SK-N-SH (cell line): ENCODE results near the gene JPH3. TPM values are rescaled to one million over a fixed set of nuclear protein-coding genes. Genes with fewer than 3 reads are reported as not detected.

Experiments
- CTCF ChIA-PET: fragments of 300-600, 350-600 bp; formaldehyde crosslinking; extraction: SDS; loops from one replicate; lab custom pipeline; 2021; lab: Yijun Ruan, JAX
- POLR2A ChIA-PET: fragments of 350-600 bp; sonication (Branson Sonifier 250); formaldehyde crosslinking; extraction: SDS; loops from one replicate; lab custom pipeline; 2020; ENCODE audit warnings: antibody characterized with exemption, inconsistent platforms; lab: Yijun Ruan, JAX
- DNase-seq: peaks from one replicate; pipeline ENCODE4 v3.0.0; 2012
- H2AFZ ChIP-seq: fragments of 200-600 bp; sonication (generic); 2 replicates; pipeline ENCODE4 v1.8.1; 2016; ENCODE audit warnings: antibody characterized with exemption, mild to moderate bottlenecking, low read depth
- H3F3A ChIP-seq: fragments of 200-600 bp; sonication (generic); replicated peaks from 2 replicates; pipeline ENCODE3; 2016; ENCODE audit warnings: antibody characterized with exemption, mild to moderate bottlenecking; ENCODE audit not compliant: insufficient read depth
- H3K27ac ChIP-seq, 2 experiments: fragments of 200-500 bp in 1 of 2; fragments of 200-600 bp in 1 of 2; sonication (Bioruptor generic) in 1 of 2; sonication (generic), shearing (Covaris generic) in 1 of 2; 2 replicates each; pipeline versions ENCODE4 v1.5.1 to v1.6.1; 2014 to 2016; ENCODE audit warnings: low read depth in 2 of 2, inconsistent platforms in 1 of 2, low read length in 1 of 2, mild to moderate bottlenecking in 1 of 2, mixed read lengths in 1 of 2
- H3K27me3 ChIP-seq: fragments of 200-600 bp; sonication (generic), shearing (Covaris generic); 2 replicates; pipeline ENCODE4 v1.6.1; 2016; ENCODE audit warnings: mixed run types; ENCODE audit not compliant: insufficient read depth
- H3K36me3 ChIP-seq, 2 experiments: fragments of 200-500 bp in 1 of 2; fragments of 200-600 bp in 1 of 2; sonication (Bioruptor generic) in 1 of 2; sonication (generic) in 1 of 2; replicated peaks in 1 of 2; 2 replicates each; pipeline versions ENCODE3 to v1.5.1; 2014 to 2016; ENCODE audit warnings: low read length in 1 of 2, mild to moderate bottlenecking in 1 of 2; ENCODE audit not compliant: insufficient read depth in 2 of 2, control insufficient read depth in 1 of 2
- H3K4me1 ChIP-seq, 2 experiments: fragments of 200-500 bp in 1 of 2; fragments of 200-600 bp in 1 of 2; sonication (Bioruptor generic) in 1 of 2; sonication (generic), shearing (Covaris generic) in 1 of 2; 2 replicates each; pipeline versions ENCODE4 v1.5.1 to v1.6.1; 2014 to 2016; ENCODE audit warnings: low read depth in 1 of 2, low read length in 1 of 2, mixed run types in 1 of 2; ENCODE audit not compliant: insufficient read depth in 2 of 2, control insufficient read depth in 1 of 2
- H3K4me2 ChIP-seq: fragments of 200-600 bp; sonication (generic), shearing (Covaris generic); 2 replicates; pipeline ENCODE4 v1.6.1; 2017; ENCODE audit warnings: mixed run types
- H3K4me3 ChIP-seq, 2 experiments: fragments of 200-500 bp in 1 of 2; fragments of 200-600 bp in 1 of 2; sonication (Bioruptor generic) in 1 of 2; sonication (generic), shearing (Covaris generic) in 1 of 2; 2 replicates each; pipeline versions ENCODE4 v1.5.1 to v1.8.1; 2014 to 2016; ENCODE audit warnings: low read depth in 2 of 2, inconsistent platforms in 1 of 2, low read length in 1 of 2, mild to moderate bottlenecking in 1 of 2, mixed read lengths in 1 of 2, moderate library complexity in 1 of 2
- H3K79me2 ChIP-seq: fragments of 200-600 bp; sonication (generic); 2 replicates; pipeline ENCODE4 v1.8.1; 2017; ENCODE audit warnings: mild to moderate bottlenecking; ENCODE audit not compliant: insufficient read depth
- H3K9ac ChIP-seq: fragments of 200-600 bp; sonication (generic); 2 replicates; pipeline ENCODE4 v1.6.1; 2017; ENCODE audit warnings: mixed run types
- H3K9me2 ChIP-seq: fragments of 200-600 bp; sonication (generic); 2 replicates; pipeline ENCODE4 v1.6.1; 2017; ENCODE audit warnings: mixed run types
- H3K9me3 ChIP-seq: fragments of 200-600 bp; sonication (generic); 2 replicates; pipeline ENCODE4 v1.6.1; 2017; ENCODE audit warnings: mixed run types, mild to moderate bottlenecking, moderate library complexity
- H4K20me1 ChIP-seq: fragments of 200-600 bp; sonication (generic); 2 replicates; pipeline ENCODE4 v1.6.1; 2017; ENCODE audit warnings: mild to moderate bottlenecking, mixed run types; ENCODE audit not compliant: insufficient read depth
- CHD2 ChIP-seq: fragments of 150-350 bp; IDR thresholded peaks from 2 replicates; pipeline ENCODE4 v1.6.1; 2018; ENCODE audit warnings: low read length; ENCODE audit not compliant: partially characterized antibody
- CTCF ChIP-seq: fragments of 200-600 bp; sonication (generic); IDR thresholded peaks from 2 replicates; pipeline ENCODE4 v1.6.1; 2017; ENCODE audit warnings: antibody characterized with exemption, mild to moderate bottlenecking, moderate library complexity
- ELF1 ChIP-seq: IDR thresholded peaks from 2 replicates; pipeline ENCODE4 v1.4.0; 2012
- FOXJ3 ChIP-seq: sonication (generic); formaldehyde crosslinking; IDR thresholded peaks from 2 replicates; pipeline ENCODE4 v1.5.1; 2020; ENCODE audit warnings: mild to moderate bottlenecking, missing genetic modification reagents
- FOXM1 ChIP-seq: IDR thresholded peaks from 2 replicates; pipeline ENCODE4 v1.4.0; 2012; ENCODE audit warnings: low read depth, mild to moderate bottlenecking
- IRF3 ChIP-seq: fragments of 150-350 bp; IDR thresholded peaks from 2 replicates; pipeline ENCODE4 v1.6.1; 2016; ENCODE audit warnings: mild to moderate bottlenecking, low read depth, low read length
- JUND ChIP-seq: IDR thresholded peaks from 2 replicates; pipeline ENCODE4 v1.4.0; 2012
- MEF2A ChIP-seq: IDR thresholded peaks from 2 replicates; pipeline ENCODE4 v1.4.0; 2012; ENCODE audit warnings: low read depth, borderline replicate concordance
- MXI1 ChIP-seq: IDR thresholded peaks from 2 replicates; pipeline ENCODE4 v1.6.1; 2012; ENCODE audit warnings: mild to moderate bottlenecking, low read depth, low read length, improper control_type of control experiment
- NFIC ChIP-seq: IDR thresholded peaks from 2 replicates; pipeline ENCODE4 v1.4.0; 2012; ENCODE audit warnings: borderline replicate concordance
- PBX3 ChIP-seq: IDR thresholded peaks from 2 replicates; pipeline ENCODE4; 2012
- RAD21 ChIP-seq: IDR thresholded peaks from 2 replicates; pipeline ENCODE4 v1.6.1; 2012; ENCODE audit warnings: mild to moderate bottlenecking, low read length
- RCOR1 ChIP-seq: fragments of 150-350 bp; IDR thresholded peaks from 2 replicates; pipeline ENCODE4 v1.6.1; 2017; ENCODE audit warnings: antibody characterized with exemption, low read length
- RFX5 ChIP-seq: IDR thresholded peaks from 2 replicates; pipeline ENCODE4 v1.6.1; 2012; ENCODE audit warnings: mild to moderate bottlenecking, improper control_type of control experiment, low read length
- RXRA ChIP-seq: IDR thresholded peaks from 2 replicates; pipeline ENCODE4 v1.4.0; 2012; ENCODE audit warnings: low read depth, mild to moderate bottlenecking, borderline replicate concordance
- SIN3A ChIP-seq: IDR thresholded peaks from 2 replicates; pipeline ENCODE4 v1.6.1; 2012; ENCODE audit warnings: low read depth, mild to moderate bottlenecking, low read length, moderate library complexity, borderline replicate concordance
- TCF12 ChIP-seq: IDR thresholded peaks from 2 replicates; pipeline ENCODE4 v1.4.0; 2012
- TEAD4 ChIP-seq: IDR thresholded peaks from 2 replicates; pipeline ENCODE4 v1.4.0; 2012; ENCODE audit warnings: mild to moderate bottlenecking, borderline replicate concordance; ENCODE audit not compliant: insufficient read depth
- YY1 ChIP-seq: IDR thresholded peaks from 2 replicates; pipeline ENCODE4 v1.4.0; 2012; ENCODE audit warnings: low read depth, mild to moderate bottlenecking
- WGBS: methylation state at CpG from one replicate; pipeline ENCODE4 v1.1.6; 2017; ENCODE audit warnings: low lambda C conversion rate; 5-methylcytosine and 5-hydroxymethylcytosine counted together
- polyA plus RNA-seq, 3 experiments: library from polyadenylated mRNA; depleted of rRNA; stranded (reverse); fragments of >200 nt; gene quantifications; 2 replicates each; pipeline ENCODE4 v1.2.3, GENCODE V29; 2012
- TF ChIP-seq, protein P1 (sequence below): IDR thresholded peaks from 2 replicates; pipeline ENCODE4 v1.4.0; 2012; ENCODE audit warnings: low read depth, borderline replicate concordance
- TF ChIP-seq, protein P2 (sequence below): IDR thresholded peaks from 2 replicates; pipeline ENCODE4 v1.4.0; 2012; ENCODE audit warnings: low read depth, borderline replicate concordance

Gene JPH3
- polyA plus RNA-seq, 1 of the 3 experiments (the other 2 are of a cell fraction): 0.25 TPM

DNA sequence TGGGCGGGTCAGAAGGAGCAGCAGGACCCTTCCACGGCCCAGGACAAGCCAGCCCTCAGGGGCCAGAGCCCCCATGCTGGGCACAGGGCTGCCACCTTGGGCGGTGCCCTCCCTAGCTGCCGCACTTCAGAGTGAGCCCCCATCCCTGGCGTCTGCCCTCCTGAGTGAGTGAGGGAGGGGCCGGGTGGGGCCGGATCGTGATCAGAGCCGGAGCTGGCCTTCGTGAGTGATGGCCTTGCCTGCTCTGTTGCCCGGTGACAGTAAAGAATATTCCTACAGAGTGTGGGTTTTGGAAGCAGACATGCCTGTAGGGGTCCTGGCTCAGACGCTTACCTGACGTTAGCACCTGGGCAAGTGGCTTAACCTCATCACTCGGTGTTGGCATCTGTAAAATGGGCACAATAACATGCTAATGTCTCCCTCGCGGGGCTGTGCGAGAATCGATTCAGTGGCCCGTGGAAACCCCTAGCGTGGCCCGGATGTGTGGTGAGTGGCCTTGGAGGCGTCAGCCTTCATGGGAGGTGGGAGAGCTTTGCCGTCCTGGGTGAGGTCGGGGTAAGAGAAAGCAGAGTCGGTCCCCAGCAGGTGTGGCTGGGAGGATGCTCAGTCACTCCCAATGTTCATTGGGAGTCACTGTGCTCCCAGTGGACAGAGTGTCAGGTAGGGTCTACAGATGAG is 26.1 kb downstream of the JPH3 start:
- POLR2A ChIA-PET: no interaction called here
- CTCF ChIA-PET: interaction anchor here (0.7 to 1.7 kb wide), 5 partner anchors 14 to 39 kb away, joined by 3 to 8 read pairs (median 3); no protein-coding TSS in a partner anchor
- no peak for DNase-seq
- Histone ChIP-seq H3K4me1 (no peaks in the 10 kb centered on the region), H3K4me3 (no peak overlapping the region), H3K9me3 (0 out of 2 replicates have a peak, but pooled peaks cover 4% of the 10 kb centered on the region), H3K4me2 (no peak overlapping the region), H3K9ac (no peak overlapping the region), H4K20me1 (no peaks in the 10 kb centered on the region), H3K27ac (no peak overlapping the region), H3K36me3 (no peaks in the 10 kb centered on the region), H3K9me2 (no peaks in the 10 kb centered on the region), H2AFZ (no peak overlapping the region), H3K27me3 (no peaks in the 10 kb centered on the region; the same call in 1 of the 2 replicates), H3K79me2 (no peaks in the 10 kb centered on the region), H3F3A (no peaks in the 10 kb centered on the region)
- TF ChIP-seq MEF2A (no peak), TEAD4 (no peak), YY1 (no peak), ELF1 (no peak), FOXM1 (no peak), RFX5 (no peak), RAD21 (no peak), NFIC (no peak), CHD2 (no peak), FOXJ3 (CRISPR knock-in tag) (no peak), CTCF (no peak), IRF3 (no peak), RXRA (no peak), PBX3 (no peak)
- 75% methylated on average over 21 of the region's 25 CpGs for WGBS

GRCh38 chr16:87628940-87629339 is 26.6 kb downstream of the JPH3 start:
- no peak overlapping the region for H3K9ac ChIP-seq
- WGBS: 73% methylated on average over 6 of the region's 7 CpGs
- CTCF ChIA-PET: interaction anchor here (0.7 kb wide), 1 partner anchor 40 kb away, joined by 3 read pairs; no protein-coding TSS in a partner anchor
- H4K20me1 ChIP-seq: no peaks in the 10 kb centered on the region
- 0 out of 2 replicates have a peak, but pooled peaks cover 4% of the 10 kb centered on the region for H3K9me3 ChIP-seq
- no peaks in the 10 kb centered on the region for H3K79me2 ChIP-seq
- no peak overlapping the region for H3K4me3 ChIP-seq
- peaks cover 0 to under 1% of the 10 kb centered on the region in 2 experiments; a peak in 1 of 4 replicates for H3K4me1 ChIP-seq
- POLR2A ChIA-PET: no interaction called here
- H3K36me3 ChIP-seq: no peaks in the 10 kb centered on the region
- no peak overlapping the region for H3K4me2 ChIP-seq
- H3K27me3 ChIP-seq: no peaks in the 10 kb centered on the region
- no peak overlapping the region for H3K27ac ChIP-seq
- no peak overlapping the region for H2AFZ ChIP-seq
- no peaks in the 10 kb centered on the region for H3K9me2 ChIP-seq
- no peaks in the 10 kb centered on the region for H3F3A ChIP-seq
- DNase-seq: no peak
- TF ChIP-seq TEAD4: no peak
- TF ChIP-seq SIN3A: no peak
- TF ChIP-seq YY1: no peak
- no peak for TF ChIP-seq MXI1
- TF ChIP-seq, protein P1, sequence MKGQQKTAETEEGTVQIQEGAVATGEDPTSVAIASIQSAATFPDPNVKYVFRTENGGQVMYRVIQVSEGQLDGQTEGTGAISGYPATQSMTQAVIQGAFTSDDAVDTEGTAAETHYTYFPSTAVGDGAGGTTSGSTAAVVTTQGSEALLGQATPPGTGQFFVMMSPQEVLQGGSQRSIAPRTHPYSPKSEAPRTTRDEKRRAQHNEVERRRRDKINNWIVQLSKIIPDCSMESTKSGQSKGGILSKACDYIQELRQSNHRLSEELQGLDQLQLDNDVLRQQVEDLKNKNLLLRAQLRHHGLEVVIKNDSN: no peak
- no peak for TF ChIP-seq JUND
- TF ChIP-seq TCF12: no peak
- no peak for TF ChIP-seq RCOR1
- TF ChIP-seq PBX3: no peak
- TF ChIP-seq, protein P2, sequence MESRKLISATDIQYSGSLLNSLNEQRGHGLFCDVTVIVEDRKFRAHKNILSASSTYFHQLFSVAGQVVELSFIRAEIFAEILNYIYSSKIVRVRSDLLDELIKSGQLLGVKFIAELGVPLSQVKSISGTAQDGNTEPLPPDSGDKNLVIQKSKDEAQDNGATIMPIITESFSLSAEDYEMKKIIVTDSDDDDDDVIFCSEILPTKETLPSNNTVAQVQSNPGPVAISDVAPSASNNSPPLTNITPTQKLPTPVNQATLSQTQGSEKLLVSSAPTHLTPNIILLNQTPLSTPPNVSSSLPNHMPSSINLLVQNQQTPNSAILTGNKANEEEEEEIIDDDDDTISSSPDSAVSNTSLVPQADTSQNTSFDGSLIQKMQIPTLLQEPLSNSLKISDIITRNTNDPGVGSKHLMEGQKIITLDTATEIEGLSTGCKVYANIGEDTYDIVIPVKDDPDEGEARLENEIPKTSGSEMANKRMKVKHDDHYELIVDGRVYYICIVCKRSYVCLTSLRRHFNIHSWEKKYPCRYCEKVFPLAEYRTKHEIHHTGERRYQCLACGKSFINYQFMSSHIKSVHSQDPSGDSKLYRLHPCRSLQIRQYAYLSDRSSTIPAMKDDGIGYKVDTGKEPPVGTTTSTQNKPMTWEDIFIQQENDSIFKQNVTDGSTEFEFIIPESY: no peak
- no peak for TF ChIP-seq MEF2A
